Right atrium auricular region (tissue), 2 donors: ENCODE data around the gene HIGD2A. TPM values are rescaled to one million over a fixed set of nuclear protein-coding genes. Genes with fewer than 3 reads are reported as not detected.
A peak's percentile ranks its signal among the peaks of the same experiment; 100 is the strongest.

Experiments
- DNase-seq: peaks from one replicate; pipeline ENCODE4 v3.0.0-alpha.2; 2019; ENCODE audit warnings: low spot score
- H3K27ac ChIP-seq, 2 donors: fragments of 200-600 bp; sonication (generic); 1 replicate in 1 of 2; 2 replicates in 1 of 2; pipeline ENCODE4 v1.5.1; 2016 to 2019
- H3K27me3 ChIP-seq, 2 donors: fragments of 200-600 bp; sonication (generic); one replicate each; pipeline versions ENCODE4 v1.5.1 to v1.6.0; 2017 to 2019
- H3K36me3 ChIP-seq: fragments of 200-600 bp; sonication (generic); one replicate; pipeline ENCODE4 v1.5.1; 2016
- H3K4me1 ChIP-seq, 2 donors: fragments of 200-600 bp; sonication (generic); one replicate each; pipeline versions ENCODE4 v1.5.1 to v1.6.0; 2017 to 2019
- H3K4me3 ChIP-seq, 2 donors: fragments of 200-600 bp; sonication (generic); 1 replicate in 1 of 2; 2 replicates in 1 of 2; pipeline ENCODE4 v1.5.1; 2017 to 2019; ENCODE audit warnings: mild to moderate bottlenecking in 1 of 2, moderate library complexity in 1 of 2
- H3K9me3 ChIP-seq, 2 donors: fragments of 200-600 bp; sonication (generic); one replicate each; pipeline ENCODE4 v1.5.1; 2019
- total RNA-seq, 2 donors: library from RNA; depleted of rRNA; stranded (reverse); fragments of >200 nt; gene quantifications; one replicate each; pipeline ENCODE4 v1.1.0, GENCODE V29; 2016
- TF ChIP-seq, protein P1 (sequence below), 2 donors: fragments of 200-600 bp; sonication (generic); IDR thresholded peaks; one replicate each; pipeline ENCODE4 v1.5.1; 2019; ENCODE audit warnings: antibody characterized with exemption in 2 of 2

Gene HIGD2A
- total RNA-seq, 2 donors from 2014 or later, result 231 to 249 TPM

DNA sequence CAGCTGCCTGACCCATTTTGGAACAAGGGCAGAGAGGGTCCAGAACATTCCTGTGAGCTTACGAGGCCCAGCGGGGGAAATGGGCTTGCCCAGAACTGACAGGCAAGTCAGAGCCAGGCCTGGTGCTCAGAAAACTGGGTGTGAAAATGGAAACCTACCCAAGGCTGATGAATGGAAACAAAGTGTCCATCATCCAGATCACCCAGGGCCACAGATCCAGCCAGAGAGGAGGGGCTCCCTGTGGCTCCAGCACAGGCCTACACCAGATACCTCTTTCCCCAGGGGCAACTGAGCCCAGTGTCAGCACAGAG lies 24.7 kb downstream of the HIGD2A start:
- H3K4me1 ChIP-seq, result peaks cover 0 to 57% of the 10 kb centered on the region in 2 donors

GRCh38 chr5:176413709-176414191 lies 25.2 kb downstream of the HIGD2A start:
- TF ChIP-seq, protein P1, sequence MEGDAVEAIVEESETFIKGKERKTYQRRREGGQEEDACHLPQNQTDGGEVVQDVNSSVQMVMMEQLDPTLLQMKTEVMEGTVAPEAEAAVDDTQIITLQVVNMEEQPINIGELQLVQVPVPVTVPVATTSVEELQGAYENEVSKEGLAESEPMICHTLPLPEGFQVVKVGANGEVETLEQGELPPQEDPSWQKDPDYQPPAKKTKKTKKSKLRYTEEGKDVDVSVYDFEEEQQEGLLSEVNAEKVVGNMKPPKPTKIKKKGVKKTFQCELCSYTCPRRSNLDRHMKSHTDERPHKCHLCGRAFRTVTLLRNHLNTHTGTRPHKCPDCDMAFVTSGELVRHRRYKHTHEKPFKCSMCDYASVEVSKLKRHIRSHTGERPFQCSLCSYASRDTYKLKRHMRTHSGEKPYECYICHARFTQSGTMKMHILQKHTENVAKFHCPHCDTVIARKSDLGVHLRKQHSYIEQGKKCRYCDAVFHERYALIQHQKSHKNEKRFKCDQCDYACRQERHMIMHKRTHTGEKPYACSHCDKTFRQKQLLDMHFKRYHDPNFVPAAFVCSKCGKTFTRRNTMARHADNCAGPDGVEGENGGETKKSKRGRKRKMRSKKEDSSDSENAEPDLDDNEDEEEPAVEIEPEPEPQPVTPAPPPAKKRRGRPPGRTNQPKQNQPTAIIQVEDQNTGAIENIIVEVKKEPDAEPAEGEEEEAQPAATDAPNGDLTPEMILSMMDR (IDR thresholded peaks at IDR 0.05), result no peak
- no peak for DNase-seq
- peaks cover 0 to 52% of the 10 kb centered on the region in 2 donors for H3K4me1 ChIP-seq
- no peaks in the 10 kb centered on the region for H3K27me3 ChIP-seq
- no peaks in the 10 kb centered on the region for H3K9me3 ChIP-seq
- H3K27ac ChIP-seq, result peak overlapping the region; percentile 50 to 74
- H3K4me3 ChIP-seq, result no peak overlapping the region
- H3K36me3 ChIP-seq, result peaks cover 15% of the 10 kb centered on the region

More for the DNA sequence above, 24.7 kb downstream of the HIGD2A start:
- peaks cover 15% of the 10 kb centered on the region for H3K36me3 ChIP-seq
- DNase-seq, result peak; percentile 80
- H3K9me3 ChIP-seq, result no peaks in the 10 kb centered on the region
- H3K27ac ChIP-seq, result peak overlapping the region; percentile 50 to 74
- H3K27me3 ChIP-seq, result no peaks in the 10 kb centered on the region
- TF ChIP-seq, protein P1 (IDR thresholded peaks at IDR 0.05), result no peak
- no peak overlapping the region for H3K4me3 ChIP-seq

DNA sequence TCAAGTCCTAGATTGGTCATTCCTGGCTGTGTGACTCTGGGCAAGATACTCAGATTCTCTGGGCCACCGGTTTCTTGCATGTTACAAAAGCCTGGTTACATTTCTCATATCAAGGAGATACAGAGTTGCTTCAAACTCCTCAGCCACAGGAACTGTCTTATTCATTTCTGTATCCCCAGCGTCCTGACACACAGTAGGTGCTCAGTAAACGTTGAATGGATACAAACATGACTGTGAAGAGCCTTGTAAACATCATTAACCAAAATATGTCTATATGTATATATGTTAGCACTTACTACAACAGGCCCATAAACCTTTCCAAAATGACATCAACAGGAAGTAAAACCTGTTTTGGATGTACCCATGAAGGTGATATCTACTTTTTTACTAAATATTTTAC lies 26.2 kb downstream of the HIGD2A start:
- Histone ChIP-seq H3K4me3 (peak overlapping the region in 1 of 2 donors; percentile 97), H3K36me3 (peaks cover 6% of the 10 kb centered on the region), H3K4me1 (peaks cover 0 to 52% of the 10 kb centered on the region in 2 donors), H3K27ac (peak overlapping the region; percentile 98), H3K9me3 (no peaks in the 10 kb centered on the region), H3K27me3 (no peaks in the 10 kb centered on the region)
- DNase-seq, result no peak
- TF ChIP-seq, protein P1 (IDR thresholded peaks at IDR 0.05), result no peak

DNA sequence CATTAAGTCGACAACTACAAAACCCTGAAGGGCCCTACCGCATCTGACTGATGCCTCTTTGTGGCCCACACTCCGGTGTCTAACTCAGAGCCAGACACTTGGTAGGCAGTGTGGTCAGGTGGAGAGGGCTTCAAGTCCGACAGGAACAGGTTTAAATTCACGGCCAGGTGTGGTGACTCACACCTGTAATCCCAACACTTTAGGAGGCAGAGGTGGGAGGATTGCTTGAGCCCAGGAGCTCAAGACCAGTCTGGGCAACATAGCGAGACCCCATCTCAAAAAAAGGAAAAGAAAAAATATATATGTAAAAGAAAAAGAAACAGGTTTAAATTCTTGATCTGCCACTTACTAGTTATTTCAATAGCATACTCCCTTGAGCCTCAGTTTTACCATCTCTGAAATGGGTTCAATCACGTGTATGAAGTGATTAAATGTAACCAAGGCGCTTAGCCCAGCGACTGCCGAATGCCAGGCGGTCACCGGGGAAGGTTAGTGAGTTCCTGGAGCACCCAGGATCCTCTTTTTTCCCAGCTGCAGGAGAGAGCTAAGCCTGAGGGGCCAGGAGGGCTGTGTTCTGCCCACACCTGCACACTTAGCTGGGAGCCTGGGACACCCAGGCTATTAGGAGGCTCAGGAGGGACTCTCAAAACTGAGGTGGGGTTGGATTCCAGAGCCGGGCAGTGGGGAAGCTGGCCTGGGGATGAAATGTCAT lies 26.8 kb downstream of the HIGD2A start:
- Histone ChIP-seq H3K27me3 (no peaks in the 10 kb centered on the region), H3K36me3 (no peaks in the 10 kb centered on the region), H3K4me1 (peaks cover 0 to 52% of the 10 kb centered on the region in 2 donors), H3K27ac (peak overlapping the region; percentile 98), H3K9me3 (no peaks in the 10 kb centered on the region), H3K4me3 (peak overlapping the region; percentile 97 to 100)
- DNase-seq, result no peak
- TF ChIP-seq, protein P1 (IDR thresholded peaks at IDR 0.05), result no peak

DNA sequence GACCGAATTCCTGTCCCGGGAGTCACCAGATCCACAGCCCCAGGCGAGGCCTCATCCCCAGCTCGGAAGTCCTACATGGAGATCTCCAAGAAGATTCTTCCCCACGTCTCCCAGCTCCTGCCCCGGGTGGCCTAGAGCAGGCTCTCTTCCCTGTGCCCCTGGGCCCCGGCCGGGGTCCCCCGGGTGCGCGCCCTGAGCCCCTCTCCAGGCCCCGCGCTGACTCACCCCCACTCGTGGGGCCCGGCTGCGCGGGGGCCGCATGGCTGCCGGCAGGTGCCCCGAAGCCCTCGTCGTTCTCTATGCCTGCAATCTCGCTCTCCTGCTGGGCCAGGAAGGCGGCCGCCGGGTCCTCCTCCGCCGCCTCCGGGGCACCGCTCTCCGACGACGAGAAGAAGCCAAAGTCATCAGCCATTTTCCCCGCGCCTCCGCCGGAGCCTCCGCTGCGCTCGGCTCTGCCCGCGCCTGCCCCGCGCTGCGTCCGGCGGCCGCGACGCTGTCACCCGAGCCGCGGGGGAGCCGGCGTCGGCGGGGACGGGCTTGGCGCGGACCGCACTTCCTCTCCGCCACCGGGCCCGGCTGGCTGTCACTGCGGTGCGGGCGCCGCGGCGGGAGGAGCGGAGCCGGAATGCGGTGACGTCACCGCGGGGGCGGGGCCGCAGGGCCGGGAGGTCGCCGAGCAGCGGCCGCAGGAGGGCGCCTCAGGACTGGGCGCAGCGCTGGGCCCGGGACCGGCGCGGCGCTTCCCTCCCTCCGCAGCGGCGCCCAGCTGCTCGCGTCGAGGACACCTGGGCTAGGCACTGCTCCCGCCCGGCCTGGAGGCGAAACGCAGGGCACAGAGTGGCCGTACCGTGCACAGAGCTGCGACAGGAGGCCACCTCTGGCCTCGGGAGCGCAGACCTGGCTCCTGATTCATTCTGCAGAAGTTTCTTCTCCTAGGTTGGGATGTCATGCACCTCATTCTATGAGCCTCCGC lies 27.7 kb downstream of the HIGD2A start, which contains the start of gene CLTB:
Gene CLTB (minus strand): TSS at position 588 of the 973 bp plus-strand sequence. CDS start 176 bp downstream, at position 412.
- Histone ChIP-seq H3K4me3 (peak within 1 kb of the TSS; percentile 97 to 100), H3K4me1 (peaks cover 0 to 51% of the 10 kb centered on the region in 2 donors), H3K27ac (peak within 1 kb of the TSS; percentile 98), H3K36me3 (no peaks in the 10 kb centered on the region), H3K27me3 (no peaks in the 10 kb centered on the region), H3K9me3 (no peaks in the 10 kb centered on the region)
- DNase-seq, result peak; percentile 88
- TF ChIP-seq, protein P1 (IDR thresholded peaks at IDR 0.05), result peak; percentile 73 to 91
